ENCODE results near the gene RAP1GAP2. TPM values are rescaled to one million over a fixed set of nuclear protein-coding genes. Genes with fewer than 3 reads are reported as not detected.

The RAP1GAP2 gene
- total RNA-seq, 1 experiment from 2014 or later = 72.8 TPM

GRCh38 chr17:3026125-3026855 lies 230.1 kb downstream of the RAP1GAP2 start (continued):
- TF ChIP-seq, protein P1, sequence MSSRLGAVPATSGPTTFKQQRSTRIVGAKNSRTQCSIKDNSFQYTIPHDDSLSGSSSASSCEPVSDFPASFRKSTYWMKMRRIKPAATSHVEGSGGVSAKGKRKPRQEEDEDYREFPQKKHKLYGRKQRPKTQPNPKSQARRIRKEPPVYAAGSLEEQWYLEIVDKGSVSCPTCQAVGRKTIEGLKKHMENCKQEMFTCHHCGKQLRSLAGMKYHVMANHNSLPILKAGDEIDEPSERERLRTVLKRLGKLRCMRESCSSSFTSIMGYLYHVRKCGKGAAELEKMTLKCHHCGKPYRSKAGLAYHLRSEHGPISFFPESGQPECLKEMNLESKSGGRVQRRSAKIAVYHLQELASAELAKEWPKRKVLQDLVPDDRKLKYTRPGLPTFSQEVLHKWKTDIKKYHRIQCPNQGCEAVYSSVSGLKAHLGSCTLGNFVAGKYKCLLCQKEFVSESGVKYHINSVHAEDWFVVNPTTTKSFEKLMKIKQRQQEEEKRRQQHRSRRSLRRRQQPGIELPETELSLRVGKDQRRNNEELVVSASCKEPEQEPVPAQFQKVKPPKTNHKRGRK (CRISPR knock-in tag; IDR thresholded peaks at IDR 0.05; ENCODE audit: borderline replicate concordance) = no peak
- TF ChIP-seq SP1 (CRISPR knock-in tag; conservative IDR thresholded peaks at IDR 0.05) = no peak

DNA sequence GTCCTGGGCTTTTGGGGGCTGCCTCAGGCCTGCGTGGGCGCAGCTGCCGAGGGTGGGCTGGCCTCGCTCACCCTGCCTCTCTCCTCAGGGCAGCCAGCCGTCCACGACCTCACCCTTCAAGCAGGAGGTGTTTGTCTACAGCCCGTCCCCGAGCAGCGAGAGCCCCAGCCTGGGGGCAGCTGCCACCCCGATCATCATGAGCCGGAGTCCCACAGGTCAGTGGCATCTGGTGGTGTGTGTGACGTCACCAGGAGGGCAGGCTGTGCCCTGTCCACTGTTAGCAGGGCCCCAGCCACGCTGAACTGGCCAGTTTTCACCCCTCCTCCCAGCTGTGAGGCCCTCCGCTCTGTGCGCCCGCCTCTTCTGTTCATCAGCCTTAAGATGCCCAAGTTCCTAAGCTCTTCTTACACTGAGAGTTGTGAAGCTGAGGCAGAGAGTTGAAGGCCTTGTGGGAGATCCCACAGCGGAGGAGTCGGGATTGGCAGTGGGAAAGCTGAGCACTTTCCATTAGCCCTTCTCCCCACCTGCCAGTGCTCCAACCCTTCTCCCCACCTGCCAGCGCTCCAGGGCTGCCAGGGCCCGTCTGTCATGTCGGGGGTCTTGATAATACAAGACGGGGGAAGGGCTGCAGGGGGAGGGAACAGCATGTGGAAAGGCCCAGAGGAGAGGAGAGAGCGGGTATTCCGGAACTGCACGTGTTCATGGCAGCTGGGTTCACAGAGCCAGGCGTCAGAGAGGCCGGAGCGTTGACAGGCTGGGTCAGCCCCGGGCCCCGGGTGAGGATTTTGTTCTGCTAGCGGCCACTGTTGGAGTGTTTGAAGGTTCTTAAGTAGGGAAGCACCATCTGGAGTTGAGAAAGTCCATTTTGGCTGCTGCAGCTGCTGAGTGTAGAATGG lies 230.9 kb downstream of the RAP1GAP2 start:
- TF ChIP-seq SMAD3 (CRISPR knock-in tag; IDR thresholded peaks at IDR 0.05; ENCODE audit: borderline replicate concordance) = no peak
- TF ChIP-seq ATF3 (CRISPR knock-in tag; conservative IDR thresholded peaks at IDR 0.05) = no peak
- TF ChIP-seq GRHL2 (CRISPR knock-in tag; IDR thresholded peaks at IDR 0.05; ENCODE audit: insufficient replicate concordance, severe bottlenecking) = no peak
- TF ChIP-seq NFATC4 (CRISPR knock-in tag; IDR thresholded peaks at IDR 0.05) = no peak
- TF ChIP-seq PRDM15 (CRISPR knock-in tag; IDR thresholded peaks at IDR 0.05) = no peak
- TF ChIP-seq ZBTB21 (CRISPR knock-in tag; IDR thresholded peaks at IDR 0.05; ENCODE audit: borderline replicate concordance) = no peak
- no peak for TF ChIP-seq JAZF1 (CRISPR knock-in tag; IDR thresholded peaks at IDR 0.05)
- TF ChIP-seq GTF2I (CRISPR knock-in tag; conservative IDR thresholded peaks at IDR 0.05) = no peak
- no peak for TF ChIP-seq ZNF232 (CRISPR knock-in tag; IDR thresholded peaks at IDR 0.05)
- TF ChIP-seq, protein P2, sequence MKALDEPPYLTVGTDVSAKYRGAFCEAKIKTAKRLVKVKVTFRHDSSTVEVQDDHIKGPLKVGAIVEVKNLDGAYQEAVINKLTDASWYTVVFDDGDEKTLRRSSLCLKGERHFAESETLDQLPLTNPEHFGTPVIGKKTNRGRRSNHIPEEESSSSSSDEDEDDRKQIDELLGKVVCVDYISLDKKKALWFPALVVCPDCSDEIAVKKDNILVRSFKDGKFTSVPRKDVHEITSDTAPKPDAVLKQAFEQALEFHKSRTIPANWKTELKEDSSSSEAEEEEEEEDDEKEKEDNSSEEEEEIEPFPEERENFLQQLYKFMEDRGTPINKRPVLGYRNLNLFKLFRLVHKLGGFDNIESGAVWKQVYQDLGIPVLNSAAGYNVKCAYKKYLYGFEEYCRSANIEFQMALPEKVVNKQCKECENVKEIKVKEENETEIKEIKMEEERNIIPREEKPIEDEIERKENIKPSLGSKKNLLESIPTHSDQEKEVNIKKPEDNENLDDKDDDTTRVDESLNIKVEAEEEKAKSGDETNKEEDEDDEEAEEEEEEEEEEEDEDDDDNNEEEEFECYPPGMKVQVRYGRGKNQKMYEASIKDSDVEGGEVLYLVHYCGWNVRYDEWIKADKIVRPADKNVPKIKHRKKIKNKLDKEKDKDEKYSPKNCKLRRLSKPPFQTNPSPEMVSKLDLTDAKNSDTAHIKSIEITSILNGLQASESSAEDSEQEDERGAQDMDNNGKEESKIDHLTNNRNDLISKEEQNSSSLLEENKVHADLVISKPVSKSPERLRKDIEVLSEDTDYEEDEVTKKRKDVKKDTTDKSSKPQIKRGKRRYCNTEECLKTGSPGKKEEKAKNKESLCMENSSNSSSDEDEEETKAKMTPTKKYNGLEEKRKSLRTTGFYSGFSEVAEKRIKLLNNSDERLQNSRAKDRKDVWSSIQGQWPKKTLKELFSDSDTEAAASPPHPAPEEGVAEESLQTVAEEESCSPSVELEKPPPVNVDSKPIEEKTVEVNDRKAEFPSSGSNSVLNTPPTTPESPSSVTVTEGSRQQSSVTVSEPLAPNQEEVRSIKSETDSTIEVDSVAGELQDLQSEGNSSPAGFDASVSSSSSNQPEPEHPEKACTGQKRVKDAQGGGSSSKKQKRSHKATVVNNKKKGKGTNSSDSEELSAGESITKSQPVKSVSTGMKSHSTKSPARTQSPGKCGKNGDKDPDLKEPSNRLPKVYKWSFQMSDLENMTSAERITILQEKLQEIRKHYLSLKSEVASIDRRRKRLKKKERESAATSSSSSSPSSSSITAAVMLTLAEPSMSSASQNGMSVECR (CRISPR knock-in tag; IDR thresholded peaks at IDR 0.05; ENCODE audit: borderline replicate concordance) = no peak
- TF ChIP-seq SP1 (CRISPR knock-in tag; conservative IDR thresholded peaks at IDR 0.05) = no peak
- TF ChIP-seq ZNF219 (CRISPR knock-in tag; IDR thresholded peaks at IDR 0.05; ENCODE audit: borderline replicate concordance) = no peak
- no peak for TF ChIP-seq TEAD4 (CRISPR knock-in tag; IDR thresholded peaks at IDR 0.05)
- CTCF ChIA-PET = interaction anchor here (1.3 kb wide), 1 partner anchor 14 kb away, joined by 6 read pairs; no protein-coding TSS in a partner anchor
- no peak overlapping the region for H3K27ac Mint-ChIP-seq
- H3K4me3 Mint-ChIP-seq = no peak overlapping the region
- H3K36me3 Mint-ChIP-seq = peaks cover 53% of the 10 kb centered on the region
- ATAC-seq (no peak), DNase-seq (ENCODE audit: low spot score) (no peak)
- H3K4me1 Mint-ChIP-seq = no peaks in the 10 kb centered on the region
- H3K9me3 Mint-ChIP-seq = peaks cover 18% of the 10 kb centered on the region
- POLR2A ChIA-PET = no interaction called here
- H3K27me3 Mint-ChIP-seq (ENCODE audit: low read depth) = no peaks in the 10 kb centered on the region; the same call in 1 of the 2 replicates
